Astrocyte (in vitro differentiated cells and primary cell): Measurements from ENCODE around the gene CCDC69. TPM values are rescaled to one million over a fixed set of nuclear protein-coding genes. Genes with fewer than 3 reads are reported as not detected.
"Not testable (repeated sequence)": the region's sequence is repeated elsewhere in the genome, so short reads cannot be mapped to it uniquely, and the experiment has no call there.

Experiments
- DNase-seq: peaks from one replicate; pipeline ENCODE4 v3.0.0-alpha.2; 2010; ENCODE audit warnings: low read depth
- FAIRE-seq: peaks from 2 replicates; lab custom pipeline; 2011; peaks lifted over from hg19 to GRCh38; lab: Jason Lieb, UNC
- H2AFZ ChIP-seq: 2 replicates; pipeline ENCODE4 v1.6.0; 2012; ENCODE audit warnings: low read depth, low read length, inconsistent platforms
- H3K27ac ChIP-seq: 2 replicates; pipeline ENCODE4 v1.5.1; 2011; ENCODE audit warnings: low read depth, low read length, inconsistent platforms
- H3K27me3 ChIP-seq: 2 replicates; pipeline ENCODE4 v1.6.0; 2011; ENCODE audit warnings: low read length, inconsistent platforms; ENCODE audit not compliant: insufficient read depth
- H3K36me3 ChIP-seq: 2 replicates; pipeline ENCODE4 v1.5.1; 2011; ENCODE audit warnings: low read length, inconsistent platforms; ENCODE audit not compliant: insufficient read depth
- H3K4me1 ChIP-seq: 2 replicates; pipeline ENCODE4 v1.5.1; 2011; ENCODE audit warnings: low read length, inconsistent platforms; ENCODE audit not compliant: insufficient read depth
- H3K4me2 ChIP-seq: 2 replicates; pipeline ENCODE4 v1.6.0; 2012; ENCODE audit warnings: low read length, inconsistent platforms
- H3K4me3 ChIP-seq: 2 replicates; pipeline ENCODE4 v1.5.1; 2011; ENCODE audit warnings: low read depth, mild to moderate bottlenecking, low read length, inconsistent platforms; ENCODE audit not compliant: insufficient read depth
- H3K79me2 ChIP-seq: 2 replicates; pipeline ENCODE4 v1.6.0; 2012; ENCODE audit warnings: mild to moderate bottlenecking, low read length, inconsistent platforms; ENCODE audit not compliant: insufficient read depth
- H3K9ac ChIP-seq: 2 replicates; pipeline ENCODE4 v1.6.0; 2012; ENCODE audit warnings: mild to moderate bottlenecking, low read length, inconsistent platforms
- H3K9me3 ChIP-seq: 2 replicates; pipeline ENCODE4 v1.5.1; 2012; ENCODE audit warnings: low read depth, mild to moderate bottlenecking, low read length, inconsistent platforms; ENCODE audit not compliant: insufficient read depth
- H4K20me1 ChIP-seq: 2 replicates; pipeline ENCODE4 v1.6.0; 2012; ENCODE audit warnings: low read length, inconsistent platforms; ENCODE audit not compliant: insufficient read depth
- H3K27ac Mint-ChIP-seq: one replicate; pipeline ENCODE4 v1.8.0; 2021; ENCODE audit warnings: mild to moderate bottlenecking, mixed read lengths; ENCODE audit not compliant: unreplicated experiment
- H3K27me3 Mint-ChIP-seq: one replicate; pipeline ENCODE4 v1.8.0; 2021; ENCODE audit warnings: low read depth, mixed read lengths; ENCODE audit not compliant: unreplicated experiment
- H3K36me3 Mint-ChIP-seq: one replicate; pipeline ENCODE4 v1.8.0; 2021; ENCODE audit warnings: low read depth, mixed read lengths; ENCODE audit not compliant: unreplicated experiment
- H3K4me1 Mint-ChIP-seq: one replicate; pipeline ENCODE4 v1.8.0; 2021; ENCODE audit warnings: low read depth, mixed read lengths; ENCODE audit not compliant: unreplicated experiment
- H3K4me3 Mint-ChIP-seq: one replicate; pipeline ENCODE4 v1.8.0; 2021; ENCODE audit warnings: mild to moderate bottlenecking, moderate library complexity, mixed read lengths; ENCODE audit not compliant: unreplicated experiment
- H3K9me3 Mint-ChIP-seq: one replicate; pipeline ENCODE4 v1.8.0; 2021; ENCODE audit warnings: mild to moderate bottlenecking, mixed read lengths; ENCODE audit not compliant: unreplicated experiment
- EZH2 ChIP-seq: IDR thresholded peaks from 2 replicates; pipeline ENCODE4 v1.6.1; 2012; ENCODE audit warnings: mild to moderate bottlenecking, low read length, inconsistent platforms; ENCODE audit not compliant: insufficient read depth
- total RNA-seq: library from RNA; stranded (reverse); gene quantifications from 2 replicates; pipeline ENCODE4 v1.2.1, GENCODE V29; 2021
- TF ChIP-seq, protein P1 (sequence below): IDR thresholded peaks from 2 replicates; pipeline ENCODE4 v1.5.1; 2011; ENCODE audit warnings: low read depth, mild to moderate bottlenecking, inconsistent platforms, low read length, moderate library complexity; ENCODE audit not compliant: insufficient read depth

Gene CCDC69
- total RNA-seq, 1 donor from 2014 or later, result 4.1 TPM

DNA sequence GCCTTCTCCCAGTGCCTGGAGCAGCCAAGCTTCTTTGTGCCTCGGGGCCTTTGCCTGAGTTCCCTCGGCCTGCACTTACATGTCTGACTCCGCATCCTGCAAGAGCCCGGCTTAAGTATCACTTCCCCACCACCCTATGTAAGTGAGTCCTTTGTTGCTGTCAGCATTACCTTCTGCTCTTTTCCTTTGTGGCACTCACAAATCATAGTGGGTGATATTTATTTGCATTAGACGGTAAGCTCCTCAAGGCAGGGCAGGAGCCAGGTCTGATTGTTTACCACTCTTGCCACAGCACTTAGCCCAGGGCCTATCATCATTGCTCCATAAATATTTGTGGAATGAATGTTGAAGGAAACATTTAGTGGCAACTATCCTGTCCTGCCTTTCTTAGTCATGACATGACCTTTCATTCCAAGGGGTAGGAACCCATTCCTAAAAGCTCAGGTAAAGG, 33.9 kb upstream of the CCDC69 start:
- H3K36me3 Mint-ChIP-seq, result peaks cover 2% of the 10 kb centered on the region
- Histone ChIP-seq H3K9ac (no peak overlapping the region), H3K36me3 (no peaks in the 10 kb centered on the region), H3K4me2 (no peak overlapping the region), H3K27me3 (no peaks in the 10 kb centered on the region), H3K9me3 (no peaks in the 10 kb centered on the region), H3K79me2 (peaks cover 5% of the 10 kb centered on the region), H4K20me1 (no peaks in the 10 kb centered on the region), H3K27ac (no peak overlapping the region), H3K4me1 (peaks cover 7% of the 10 kb centered on the region), H3K4me3 (no peak overlapping the region), H2AFZ (no peak overlapping the region)
- TF ChIP-seq EZH2, result no peak
- TF ChIP-seq, protein P1, sequence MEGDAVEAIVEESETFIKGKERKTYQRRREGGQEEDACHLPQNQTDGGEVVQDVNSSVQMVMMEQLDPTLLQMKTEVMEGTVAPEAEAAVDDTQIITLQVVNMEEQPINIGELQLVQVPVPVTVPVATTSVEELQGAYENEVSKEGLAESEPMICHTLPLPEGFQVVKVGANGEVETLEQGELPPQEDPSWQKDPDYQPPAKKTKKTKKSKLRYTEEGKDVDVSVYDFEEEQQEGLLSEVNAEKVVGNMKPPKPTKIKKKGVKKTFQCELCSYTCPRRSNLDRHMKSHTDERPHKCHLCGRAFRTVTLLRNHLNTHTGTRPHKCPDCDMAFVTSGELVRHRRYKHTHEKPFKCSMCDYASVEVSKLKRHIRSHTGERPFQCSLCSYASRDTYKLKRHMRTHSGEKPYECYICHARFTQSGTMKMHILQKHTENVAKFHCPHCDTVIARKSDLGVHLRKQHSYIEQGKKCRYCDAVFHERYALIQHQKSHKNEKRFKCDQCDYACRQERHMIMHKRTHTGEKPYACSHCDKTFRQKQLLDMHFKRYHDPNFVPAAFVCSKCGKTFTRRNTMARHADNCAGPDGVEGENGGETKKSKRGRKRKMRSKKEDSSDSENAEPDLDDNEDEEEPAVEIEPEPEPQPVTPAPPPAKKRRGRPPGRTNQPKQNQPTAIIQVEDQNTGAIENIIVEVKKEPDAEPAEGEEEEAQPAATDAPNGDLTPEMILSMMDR, result no peak
- H3K27me3 Mint-ChIP-seq, result no peaks in the 10 kb centered on the region
- H3K9me3 Mint-ChIP-seq, result peaks cover 5% of the 10 kb centered on the region
- no peak overlapping the region for H3K27ac Mint-ChIP-seq
- peak overlapping the region; percentile 18 for H3K4me3 Mint-ChIP-seq
- H3K4me1 Mint-ChIP-seq, result peaks cover 11% of the 10 kb centered on the region
- no peak for DNase-seq
- FAIRE-seq, result no peak

DNA sequence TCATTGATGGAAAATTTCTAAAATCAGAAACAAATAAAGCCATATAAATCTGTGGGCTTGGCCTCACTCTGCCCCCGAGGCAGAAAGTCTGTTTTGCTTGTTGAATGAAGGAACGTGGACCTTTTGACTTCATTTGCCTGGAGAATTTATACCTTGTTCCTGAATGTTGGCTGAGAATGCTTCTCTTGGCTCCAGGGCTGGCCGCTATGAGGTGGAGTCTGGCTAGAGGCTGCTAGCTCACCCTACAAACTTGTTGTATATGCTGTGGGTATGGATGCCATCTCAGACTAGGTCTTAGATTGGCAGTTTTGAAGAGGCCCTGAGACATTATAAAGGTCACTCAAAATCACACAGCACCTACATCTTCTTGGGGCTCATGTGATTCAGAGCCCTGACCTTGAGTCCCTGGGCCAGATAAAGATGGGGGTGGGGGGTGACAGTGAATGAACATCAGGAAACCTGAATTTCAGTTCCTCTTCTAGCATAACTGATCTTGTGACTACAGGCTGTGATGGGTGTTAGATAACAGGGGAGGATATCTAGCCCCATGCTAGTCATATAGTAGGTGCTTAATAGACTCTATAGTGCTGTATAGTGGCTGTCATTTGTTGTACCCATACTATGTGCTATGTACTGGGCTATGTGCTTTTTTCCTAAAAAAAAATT, 31.9 kb upstream of the CCDC69 start:
- Histone ChIP-seq H4K20me1 (no peaks in the 10 kb centered on the region), H3K27me3 (no peaks in the 10 kb centered on the region), H3K27ac (no peak overlapping the region), H3K79me2 (peaks cover 5% of the 10 kb centered on the region), H3K9me3 (no peaks in the 10 kb centered on the region), H3K4me2 (no peak overlapping the region), H2AFZ (no peak overlapping the region), H3K9ac (no peak overlapping the region), H3K36me3 (no peaks in the 10 kb centered on the region), H3K4me3 (no peak overlapping the region), H3K4me1 (peaks cover 7% of the 10 kb centered on the region)
- H3K27ac Mint-ChIP-seq, result no peak overlapping the region
- TF ChIP-seq, protein P1, result no peak
- no peak for TF ChIP-seq EZH2
- H3K36me3 Mint-ChIP-seq, result no peaks in the 10 kb centered on the region
- DNase-seq (no peak), FAIRE-seq (no peak)
- H3K4me1 Mint-ChIP-seq, result peaks cover 11% of the 10 kb centered on the region
- H3K9me3 Mint-ChIP-seq, result peaks cover 5% of the 10 kb centered on the region
- no peaks in the 10 kb centered on the region for H3K27me3 Mint-ChIP-seq
- no peak overlapping the region for H3K4me3 Mint-ChIP-seq

DNA sequence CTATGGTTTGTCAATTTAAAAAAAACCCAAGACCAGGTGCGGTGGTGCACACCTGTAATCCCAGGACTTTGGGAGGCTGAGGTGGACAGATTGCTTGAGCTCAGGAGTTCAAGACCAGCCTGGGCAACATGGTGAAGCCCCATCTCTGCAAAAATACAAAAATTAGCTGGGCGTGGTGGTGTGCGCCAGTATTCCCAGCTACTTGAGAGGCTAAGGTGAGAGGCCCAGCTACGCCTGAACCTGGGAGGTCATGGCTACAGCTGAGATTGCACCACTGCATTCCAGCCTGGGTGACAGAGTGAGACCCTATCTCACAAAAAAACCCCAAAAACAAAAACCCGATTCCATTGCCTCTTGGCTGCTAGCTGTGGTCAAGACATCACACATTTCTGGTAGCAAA, 31.1 kb upstream of the CCDC69 start:
- H3K27ac ChIP-seq, DNase-seq, H3K79me2 ChIP-seq, H3K27me3 ChIP-seq, H2AFZ ChIP-seq, H3K36me3 Mint-ChIP-seq, H3K27ac Mint-ChIP-seq, H3K27me3 Mint-ChIP-seq, H3K4me2 ChIP-seq, H3K4me3 Mint-ChIP-seq, H3K36me3 ChIP-seq, FAIRE-seq, H3K9me3 Mint-ChIP-seq, H3K9ac ChIP-seq, H3K4me1 ChIP-seq, H3K9me3 ChIP-seq, H3K4me3 ChIP-seq, H4K20me1 ChIP-seq: not testable (repeated sequence)
- H3K4me1 Mint-ChIP-seq, result peaks cover 11% of the 10 kb centered on the region
